Testis (tissue), 3 donors: ENCODE measurements around the gene TAS2R31. TPM values are rescaled to one million over a fixed set of nuclear protein-coding genes. Genes with fewer than 3 reads are reported as not detected.

ENCODE experiments used
- DNase-seq: peaks from one replicate; pipeline ENCODE4 v3.0.0-alpha.2; 2019
- H3K27ac ChIP-seq, 2 donors: fragments of 200-600 bp; sonication (generic); one replicate each; pipeline ENCODE4 v1.5.1; 2019
- H3K27me3 ChIP-seq: fragments of 200-600 bp; sonication (generic); one replicate; pipeline ENCODE4 v1.5.1; 2019
- H3K36me3 ChIP-seq: fragments of 200-600 bp; sonication (generic); one replicate; pipeline ENCODE4 v1.5.1; 2017; ENCODE audit warnings: low read depth; ENCODE audit errors: missing control alignments
- H3K4me1 ChIP-seq: fragments of 200-600 bp; sonication (generic); one replicate; pipeline ENCODE4 v1.5.1; 2019
- H3K4me3 ChIP-seq, 2 donors: fragments of 200-600 bp; sonication (generic); one replicate each; pipeline ENCODE4 v1.5.1; 2017 to 2019
- H3K9me3 ChIP-seq: fragments of 200-600 bp; sonication (generic); one replicate; pipeline ENCODE4 v1.5.1; 2017
- CTCF ChIP-seq, 3 experiments: fragments of 450-650 bp in 2 of 3; fragments of 200-600 bp in 1 of 3; sonication (generic) in 1 of 3; IDR thresholded peaks; one replicate each; pipeline ENCODE4 v1.5.1; 2016 to 2019; ENCODE audit warnings: antibody characterized with exemption in 3 of 3, mild to moderate bottlenecking in 2 of 3, moderate library complexity in 1 of 3
- POLR2A ChIP-seq: fragments of 450-650 bp; IDR thresholded peaks from one replicate; pipeline ENCODE4 v1.6.1; 2017; ENCODE audit warnings: antibody characterized with exemption, mild to moderate bottlenecking, moderate library complexity
- WGBS, 2 donors: methylation state at CpG; one replicate each; pipeline ENCODE4 v1.1.5; 2018; 5-methylcytosine and 5-hydroxymethylcytosine counted together
- intact Hi-C: fragments of 100-400 bp; cut with DNase I; formaldehyde crosslinking; loops from one replicate; pipeline ENCODE4 v1.15.1; 2023; ENCODE audit warnings: low total_unique reads
- polyA plus RNA-seq: library from polyadenylated mRNA; stranded (reverse); fragments of 350-450 nt; fragmentation: Illumina TruSeq; extraction: RNeasy Lipid Tissue Mini Kit (QIAGEN cat#74804); gene quantifications from one replicate; pipeline ENCODE4 v1.2.3, GENCODE V29; 2014; ENCODE audit warnings: low read depth, low replicate concordance; ENCODE audit not compliant: insufficient read depth
- total RNA-seq, 2 donors: library from RNA; depleted of rRNA; stranded (reverse); fragments of >200 nt; gene quantifications; one replicate each; pipeline ENCODE4 v1.2.3, GENCODE V29; 2016

Gene TAS2R31
- total and polyA plus RNA-seq, 3 donors from 2014 or later: 7.7 to 10.3 TPM; not detected in 1

GRCh38 chr12:10986812-10987211 is 44.4 kb downstream of the TAS2R31 start, which contains the start of gene TAS2R50:
TAS2R50 (minus strand) TSS chr12:10986912; CDS start chr12:10986860, 52 bp downstream.
- H3K27me3 ChIP-seq: no peaks in the 10 kb centered on the region
- no peak for DNase-seq
- H3K4me1 ChIP-seq: no peaks in the 10 kb centered on the region
- no peaks in the 10 kb centered on the region for H3K36me3 ChIP-seq
- intact Hi-C loops: no loop called here
- H3K9me3 ChIP-seq: no peaks in the 10 kb centered on the region
- H3K27ac ChIP-seq: no peak within 1 kb of the TSS
- TF ChIP-seq CTCF (IDR thresholded peaks at IDR 0.05): no peak
- WGBS, 2 donors: 43 to 47% methylated on average over 2 of the region's 2 CpGs
- H3K4me3 ChIP-seq: no peak within 1 kb of the TSS

- no peaks in the 10 kb centered on the region for H3K9me3 ChIP-seq
- no peaks in the 10 kb centered on the region for H3K27me3 ChIP-seq
- no peaks in the 10 kb centered on the region for H3K4me1 ChIP-seq
- no peak for TF ChIP-seq CTCF (IDR thresholded peaks at IDR 0.05)
- no peak for TF ChIP-seq POLR2A
- no peak overlapping the region for H3K4me3 ChIP-seq
- 90 to 94% methylated on average over 5 of the region's 5 CpGs for WGBS, 2 donors
- H3K27ac ChIP-seq: no peak overlapping the region
- no peaks in the 10 kb centered on the region for H3K36me3 ChIP-seq
- DNase-seq: no peak
- intact Hi-C loops: no loop called here
Measured at GRCh38 chr12:10982244-10982643, 49.0 kb downstream of the TAS2R31 start.

Other genes with a start within 250 kb of the TAS2R31 start
- gene TAS2R7, start 228.8 kb downstream of the TAS2R31 start, total RNA-seq: not detected
- gene TAS2R7, start 228.8 kb downstream of the TAS2R31 start, polyA plus RNA-seq: not detected
- gene TAS2R8, start 224.1 kb downstream of the TAS2R31 start, total RNA-seq: not detected
- not detected for gene TAS2R8, start 224.1 kb downstream of the TAS2R31 start, polyA plus RNA-seq
- not detected for gene TAS2R9, start 221.2 kb downstream of the TAS2R31 start, total RNA-seq
- not detected for gene TAS2R9, start 221.2 kb downstream of the TAS2R31 start, polyA plus RNA-seq
- gene TAS2R10, start 205.0 kb downstream of the TAS2R31 start, total RNA-seq: under 1 TPM in 1 of 2 donors, not detected in 1; 0.39 TPM
- gene TAS2R10, start 205.0 kb downstream of the TAS2R31 start, polyA plus RNA-seq: not detected
- 1 to 10 TPM; 4.3 to 8.4 TPM for gene PRR4, start 181.9 kb downstream of the TAS2R31 start, total RNA-seq
- 1.3 TPM for gene PRR4, start 181.9 kb downstream of the TAS2R31 start, polyA plus RNA-seq
- gene PRH1, start 147.2 kb downstream of the TAS2R31 start, total RNA-seq: 10 to 100 TPM; 63.0 to 73.5 TPM
- 52.2 TPM for gene PRH1, start 147.2 kb downstream of the TAS2R31 start, polyA plus RNA-seq
- 1 to 10 TPM; 3.1 to 3.6 TPM for gene TAS2R13, start 121.8 kb downstream of the TAS2R31 start, total RNA-seq
- not detected for gene TAS2R13, start 121.8 kb downstream of the TAS2R31 start, polyA plus RNA-seq
- gene PRH2, start 102.2 kb downstream of the TAS2R31 start, total RNA-seq: 1 to 10 TPM; 1.2 to 1.3 TPM
- gene PRH2, start 102.2 kb downstream of the TAS2R31 start, polyA plus RNA-seq: 6.5 TPM
- 1 to 10 TPM; 3.5 to 4.6 TPM for gene TAS2R14, start 92.1 kb downstream of the TAS2R31 start, total RNA-seq
- gene TAS2R14, start 92.1 kb downstream of the TAS2R31 start, polyA plus RNA-seq: 0.96 TPM
- gene TAS2R50, start 44.5 kb downstream of the TAS2R31 start, total RNA-seq: 1 to 10 TPM; 2.8 to 4.8 TPM
- not detected for gene TAS2R50, start 44.5 kb downstream of the TAS2R31 start, polyA plus RNA-seq
- 1 to 10 TPM; 2.2 to 4.8 TPM for gene TAS2R20, start 33.1 kb downstream of the TAS2R31 start, total RNA-seq
- 0.46 TPM for gene TAS2R20, start 33.1 kb downstream of the TAS2R31 start, polyA plus RNA-seq
- gene TAS2R19, start 8.8 kb downstream of the TAS2R31 start, total RNA-seq: 10 to 100 TPM in 1 of 2 donors, 1 to 10 TPM in 1; 9.3 to 10.4 TPM
- 0.34 TPM for gene TAS2R19, start 8.8 kb downstream of the TAS2R31 start, polyA plus RNA-seq
- gene TAS2R46, start 30.9 kb upstream of the TAS2R31 start, total RNA-seq: 1 to 10 TPM; 3.2 to 5.4 TPM
- gene TAS2R46, start 30.9 kb upstream of the TAS2R31 start, polyA plus RNA-seq: not detected
- 1 to 10 TPM in 1 of 2 donors, under 1 TPM in 1; 0.87 to 7.2 TPM for gene TAS2R43, start 60.9 kb upstream of the TAS2R31 start, total RNA-seq
- gene TAS2R43, start 60.9 kb upstream of the TAS2R31 start, polyA plus RNA-seq: not detected
- gene TAS2R30, start 103.2 kb upstream of the TAS2R31 start, total RNA-seq: 10 to 100 TPM; 11.1 to 11.3 TPM
- not detected for gene TAS2R30, start 103.2 kb upstream of the TAS2R31 start, polyA plus RNA-seq
- gene SMIM10L1, start 139.8 kb upstream of the TAS2R31 start, total RNA-seq: 10 to 100 TPM in 1 of 2 donors, 1 to 10 TPM in 1; 7.6 to 11.0 TPM
- 4.4 TPM for gene SMIM10L1, start 139.8 kb upstream of the TAS2R31 start, polyA plus RNA-seq
- under 1 TPM in 1 of 2 donors, not detected in 1; 0.71 TPM for gene TAS2R42, start 155.5 kb upstream of the TAS2R31 start, total RNA-seq
- not detected for gene TAS2R42, start 155.5 kb upstream of the TAS2R31 start, polyA plus RNA-seq
- under 1 TPM in 1 of 2 donors, not detected in 1; 0.39 TPM for gene PRB3, start 238.3 kb upstream of the TAS2R31 start, total RNA-seq
- 0.82 TPM for gene PRB3, start 238.3 kb upstream of the TAS2R31 start, polyA plus RNA-seq